ENCODE results near the gene SPAM1.

The SPAM1 gene

DNA sequence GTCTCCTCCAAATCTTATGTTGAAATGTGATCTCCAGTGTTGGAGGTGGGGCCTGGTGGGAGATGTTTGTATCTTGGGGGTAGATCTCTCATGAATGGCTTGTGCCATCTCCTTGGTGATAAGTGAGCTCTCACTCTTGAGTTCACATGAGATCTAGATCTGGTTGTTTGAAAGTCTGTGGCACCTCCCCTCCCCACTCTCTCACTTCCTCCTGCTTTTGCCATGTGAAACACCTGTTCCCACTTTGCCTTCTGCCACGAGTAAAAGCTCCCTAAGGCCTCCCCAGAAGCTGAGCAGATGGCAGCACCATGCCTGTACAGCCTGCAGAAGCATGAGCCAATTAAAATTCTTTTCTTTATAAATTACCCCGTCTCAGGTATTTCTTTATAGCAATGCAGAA, 84.3 kb downstream of the SPAM1 start:
- Histone ChIP-seq H3K27me3 (ENCODE audit: control insufficient read depth in 5 of 5, insufficient read depth in 4 of 5, low read length in 5 of 5) (no peaks in the 10 kb centered on the region), H3K36me3 (ENCODE audit: control insufficient read depth in 5 of 5, insufficient read depth in 5 of 5, low read length in 5 of 5) (no peaks in the 10 kb centered on the region), H3K4me1 (ENCODE audit: control insufficient read depth in 5 of 5, insufficient read depth in 5 of 5, low read length in 5 of 5) (no peaks in the 10 kb centered on the region), H3K27ac (ENCODE audit: low read depth, low read length) (no peak overlapping the region), H3K9ac (ENCODE audit: low read length in 5 of 5) (no peak overlapping the region), H3K9me3 (ENCODE audit: control insufficient read depth in 5 of 5, low read length in 5 of 5) (peaks cover 0 to 3% (median 0%) of the 10 kb centered on the region in 5 donors), H3K4me3 (ENCODE audit: low read depth in 1 of 5, low read length in 5 of 5) (no peak overlapping the region)

Data from subcutaneous abdominal adipose tissue (tissue), 5 donors.